Measurements from ENCODE around the gene LMNTD1.

The LMNTD1 gene

GRCh38 chr12:25552681-25553080 is 402 bp downstream of the LMNTD1 start:
- DNase-seq (ENCODE audit: low spot score), result no peak

GRCh38 chr12:25550186-25550585 is 2.9 kb downstream of the LMNTD1 start:
- DNase-seq (ENCODE audit: low spot score), result no peak

GRCh38 chr12:25549120-25549519 is 4.0 kb downstream of the LMNTD1 start:
- DNase-seq (ENCODE audit: low spot score), result no peak

GRCh38 chr12:25546318-25546717 is 6.8 kb downstream of the LMNTD1 start:
- DNase-seq (ENCODE audit: low spot score), result no peak

GRCh38 chr12:25533150-25533549 is 19.9 kb downstream of the LMNTD1 start:
- no peak for DNase-seq (ENCODE audit: low spot score)

GRCh38 chr12:25531502-25532052 is 21.5 kb downstream of the LMNTD1 start:
- no peak for DNase-seq (ENCODE audit: low spot score)

GRCh38 chr12:25529738-25530137 is 23.3 kb downstream of the LMNTD1 start:
- DNase-seq (ENCODE audit: low spot score), result no peak

GRCh38 chr12:25526778-25527177 is 26.3 kb downstream of the LMNTD1 start:
- DNase-seq (ENCODE audit: low spot score), result no peak

- DNase-seq (ENCODE audit: low spot score), result no peak
Observed at GRCh38 chr12:25524366-25524765, 28.7 kb downstream of the LMNTD1 start.

GRCh38 chr12:25521625-25522256 is 31.3 kb downstream of the LMNTD1 start:
- DNase-seq (ENCODE audit: low spot score), result no peak

GRCh38 chr12:25518512-25518911 is 34.6 kb downstream of the LMNTD1 start:
- no peak for DNase-seq (ENCODE audit: low spot score)

GRCh38 chr12:25504744-25505143 is 48.3 kb downstream of the LMNTD1 start:
- no peak for DNase-seq (ENCODE audit: low spot score)

- DNase-seq (ENCODE audit: low spot score), result no peak
Observed at GRCh38 chr12:25503666-25504065, 49.4 kb downstream of the LMNTD1 start.

GRCh38 chr12:25502596-25502995 is 50.5 kb downstream of the LMNTD1 start:
- DNase-seq (ENCODE audit: low spot score), result no peak

GRCh38 chr12:25502118-25502517 is 51.0 kb downstream of the LMNTD1 start:
- DNase-seq (ENCODE audit: low spot score), result no peak

- no peak for DNase-seq (ENCODE audit: low spot score)
Observed at GRCh38 chr12:25501549-25501948, 51.5 kb downstream of the LMNTD1 start.

GRCh38 chr12:25500651-25501050 is 52.4 kb downstream of the LMNTD1 start:
- DNase-seq (ENCODE audit: low spot score), result no peak

- DNase-seq (ENCODE audit: low spot score), result no peak
Observed at GRCh38 chr12:25497021-25497420, 56.1 kb downstream of the LMNTD1 start.

- DNase-seq (ENCODE audit: low spot score), result no peak
Observed at GRCh38 chr12:25496098-25496587, 56.9 kb downstream of the LMNTD1 start.

- DNase-seq (ENCODE audit: low spot score), result peak; percentile 90
Observed at GRCh38 chr12:25495331-25496097, 57.6 kb downstream of the LMNTD1 start.

- no peak for DNase-seq (ENCODE audit: low spot score)
Observed at GRCh38 chr12:25494926-25495325, 58.2 kb downstream of the LMNTD1 start.

- no peak for DNase-seq (ENCODE audit: low spot score)
Observed at GRCh38 chr12:25493682-25494081, 59.4 kb downstream of the LMNTD1 start.

Measured in SW480 (cell line).